Cardiac muscle cell (in vitro differentiated cells and primary cell): ENCODE data around the gene MEGF11. TPM values are rescaled to one million over a fixed set of nuclear protein-coding genes. Genes with fewer than 3 reads are reported as not detected.

Source experiments
- DNase-seq, 2 donors: peaks; one replicate each; pipeline versions ENCODE4 v3.0.0 to v3.0.0-alpha.2; 2010 to 2017; ENCODE audit warnings: low read depth in 1 of 2, low spot score in 1 of 2
- H3K27ac ChIP-seq: fragments of 200-600 bp; sonication (generic); 2 replicates; pipeline ENCODE4 v1.5.1; 2016
- H3K27me3 ChIP-seq: fragments of 200-600 bp; sonication (generic); 2 replicates; pipeline ENCODE4 v1.6.0; 2016; ENCODE audit warnings: control low read depth
- H3K36me3 ChIP-seq: fragments of 200-600 bp; sonication (generic); 2 replicates; pipeline ENCODE4 v1.5.1; 2016; ENCODE audit warnings: control low read depth
- H3K4me1 ChIP-seq: fragments of 200-600 bp; sonication (generic); 2 replicates; pipeline ENCODE4 v1.8.1; 2017; ENCODE audit warnings: low read depth, mild to moderate bottlenecking, mixed run types
- H3K4me3 ChIP-seq: fragments of 200-600 bp; sonication (generic); 2 replicates; pipeline ENCODE4 v1.5.1; 2016; ENCODE audit warnings: mild to moderate bottlenecking
- H3K9me3 ChIP-seq: fragments of 200-600 bp; sonication (generic); 2 replicates; pipeline ENCODE4 v1.5.1; 2017; ENCODE audit warnings: low read depth, mild to moderate bottlenecking, control low read depth
- CTCF ChIP-seq: IDR thresholded peaks from 2 replicates; pipeline ENCODE4 v1.5.1; 2012; ENCODE audit warnings: low read depth, mild to moderate bottlenecking, low read length
- polyA plus RNA-seq: library from polyadenylated mRNA; unstranded; fragments of >200 nt; fragmentation: Nextera tagmentation; extraction: Ambion mirVana; gene quantifications from 2 replicates; pipeline ENCODE4 v1.2.1, GENCODE V29; 2016
- total RNA-seq: library from RNA; depleted of rRNA; stranded (reverse); fragments of >200 nt; gene quantifications from 2 replicates; pipeline ENCODE4 v1.2.3, GENCODE V29; 2016

Gene MEGF11
- total and polyA plus RNA-seq, 2 experiments from 2014 or later = 0.30 TPM; not detected in 1

DNA sequence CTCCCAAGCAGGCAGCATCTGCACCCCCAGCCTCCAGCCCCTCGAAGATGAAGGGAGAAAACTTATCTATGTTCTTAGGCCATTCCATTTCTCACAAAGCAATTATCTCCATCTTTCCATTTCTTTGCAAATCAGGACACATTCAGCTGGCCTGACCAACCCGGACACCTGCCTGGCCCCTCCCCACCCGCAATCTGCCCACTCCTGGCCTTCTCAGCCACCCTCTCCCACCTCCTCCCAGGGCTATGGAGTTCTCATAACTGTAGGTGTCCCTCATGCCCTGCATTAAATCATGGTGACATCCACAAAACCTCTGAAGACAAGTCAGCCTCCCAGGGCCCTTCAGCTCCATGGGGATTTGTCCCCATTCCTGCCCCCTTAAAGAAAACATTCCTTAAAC, 119.3 kb downstream of the MEGF11 start:
- no peak for DNase-seq
- no peak overlapping the region for H3K4me3 ChIP-seq
- H3K27me3 ChIP-seq = no peaks in the 10 kb centered on the region
- H3K9me3 ChIP-seq = no peaks in the 10 kb centered on the region
- no peak for TF ChIP-seq CTCF
- H3K36me3 ChIP-seq = no peaks in the 10 kb centered on the region
- peaks cover 21% of the 10 kb centered on the region for H3K4me1 ChIP-seq
- no peak overlapping the region for H3K27ac ChIP-seq

GRCh38 chr15:66133247-66133885, 120.2 kb downstream of the MEGF11 start:
- no peak overlapping the region for H3K27ac ChIP-seq
- H3K4me3 ChIP-seq = no peak overlapping the region
- peaks cover 17% of the 10 kb centered on the region for H3K4me1 ChIP-seq
- H3K36me3 ChIP-seq = no peaks in the 10 kb centered on the region
- H3K27me3 ChIP-seq = no peaks in the 10 kb centered on the region
- TF ChIP-seq CTCF = no peak
- no peak for DNase-seq
- H3K9me3 ChIP-seq = no peaks in the 10 kb centered on the region

- H3K27me3 ChIP-seq = no peaks in the 10 kb centered on the region
- no peak for DNase-seq
- H3K4me3 ChIP-seq = no peak overlapping the region
- H3K4me1 ChIP-seq = peaks cover 15% of the 10 kb centered on the region
- no peaks in the 10 kb centered on the region for H3K36me3 ChIP-seq
- H3K27ac ChIP-seq = no peak overlapping the region
- no peaks in the 10 kb centered on the region for H3K9me3 ChIP-seq
- TF ChIP-seq CTCF = no peak
Observed at GRCh38 chr15:66132251-66132816, 121.2 kb downstream of the MEGF11 start.

GRCh38 chr15:66131831-66132230, 121.7 kb downstream of the MEGF11 start:
- no peak for TF ChIP-seq CTCF
- peak in 1 of 2 donors; percentile 40 for DNase-seq
- peaks cover 15% of the 10 kb centered on the region for H3K4me1 ChIP-seq
- H3K27me3 ChIP-seq = no peaks in the 10 kb centered on the region
- no peak overlapping the region for H3K27ac ChIP-seq
- no peaks in the 10 kb centered on the region for H3K9me3 ChIP-seq
- H3K36me3 ChIP-seq = no peaks in the 10 kb centered on the region
- H3K4me3 ChIP-seq = no peak overlapping the region

GRCh38 chr15:66131200-66131599, 122.3 kb downstream of the MEGF11 start:
- Histone ChIP-seq H3K4me1 (peaks cover 15% of the 10 kb centered on the region), H3K36me3 (no peaks in the 10 kb centered on the region), H3K9me3 (no peaks in the 10 kb centered on the region), H3K27ac (no peak overlapping the region), H3K27me3 (no peaks in the 10 kb centered on the region), H3K4me3 (no peak overlapping the region)
- peak in 1 of 2 donors; percentile 56 for DNase-seq
- TF ChIP-seq CTCF = no peak
